Upper lobe of left lung (tissue), 6 donors: Measurements from ENCODE around the gene CLEC20A. TPM values are rescaled to one million over a fixed set of nuclear protein-coding genes. Genes with fewer than 3 reads are reported as not detected.

Experiments
- ATAC-seq, 2 donors: fragments of 200-7000 bp; cut with Tn5 transposase; one replicate each; pipeline ENCODE4 v1.9.1; 2022; ENCODE audit warnings: mild to moderate bottlenecking in 2 of 2, moderate library complexity in 2 of 2; ENCODE audit not compliant: low FRiP score in 2 of 2
- DNase-seq, 2 donors: peaks; one replicate each; pipeline ENCODE4 v3.0.0-alpha.2; 2019 to 2020
- H3K27ac ChIP-seq, 4 donors: fragments of 200-600 bp; sonication (generic); one replicate each; pipeline ENCODE4 v1.5.1; 2016 to 2019
- H3K27me3 ChIP-seq, 4 donors: fragments of 200-600 bp; sonication (generic); one replicate each; pipeline ENCODE4 v1.5.1; 2017 to 2019
- H3K36me3 ChIP-seq, 4 donors: fragments of 200-600 bp; sonication (generic); one replicate each; pipeline ENCODE4 v1.5.1; 2016 to 2019
- H3K4me1 ChIP-seq, 4 donors: fragments of 200-600 bp; sonication (generic); one replicate each; pipeline ENCODE4 v1.5.1; 2018 to 2019
- H3K4me3 ChIP-seq, 4 donors: fragments of 200-600 bp; sonication (generic); one replicate each; pipeline ENCODE4 v1.5.1; 2017 to 2019; ENCODE audit warnings: mild to moderate bottlenecking in 2 of 4, moderate library complexity in 1 of 4
- H3K9me3 ChIP-seq, 4 donors: fragments of 200-600 bp; sonication (generic); one replicate each; pipeline ENCODE4 v1.5.1; 2018 to 2019
- EP300 ChIP-seq, 4 donors: sonication (generic); formaldehyde crosslinking; IDR thresholded peaks; one replicate each; pipeline ENCODE4 v1.5.1; 2017; ENCODE audit warnings: antibody characterized with exemption in 4 of 4, control low read depth in 2 of 4
- POLR2A ChIP-seq, 4 donors: fragments of 450-650 bp; IDR thresholded peaks; one replicate each; pipeline ENCODE4 v1.5.1; 2016 to 2017; ENCODE audit warnings: antibody characterized with exemption in 4 of 4, mild to moderate bottlenecking in 2 of 4
- POLR2AphosphoS5 ChIP-seq, 2 donors: sonication (generic); formaldehyde crosslinking; IDR thresholded peaks; one replicate each; pipeline ENCODE4 v1.5.1; 2017; ENCODE audit warnings: antibody characterized with exemption in 2 of 2
- WGBS, 2 donors: methylation state at CpG; one replicate each; pipeline ENCODE4 v1.1.5; 2017 to 2018; 5-methylcytosine and 5-hydroxymethylcytosine counted together
- total RNA-seq, 6 donors: library from RNA; depleted of rRNA in 4 of 6; stranded (reverse); fragments of >200 nt in 4 of 6; gene quantifications; one replicate each; pipeline versions ENCODE4 v1.1.0 to v1.2.1, GENCODE V29; 2016 to 2021
- TF ChIP-seq, protein P1 (sequence below), 6 experiments: fragments of 450-650 bp in 4 of 6; fragments of 200-600 bp in 2 of 6; sonication (generic) in 2 of 6; IDR thresholded peaks; one replicate each; pipeline ENCODE4 v1.5.1; 2016 to 2019; ENCODE audit warnings: antibody characterized with exemption in 6 of 6
- donor health status: DM: no; HTN: no; CAD: no; lungs with moderate emphysema.
- donor health status: DM: no; HTN: yes; CAD: no; lungs with severe emphysema.

Gene CLEC20A
- total RNA-seq, 6 donors from 2014 or later = not detected

DNA sequence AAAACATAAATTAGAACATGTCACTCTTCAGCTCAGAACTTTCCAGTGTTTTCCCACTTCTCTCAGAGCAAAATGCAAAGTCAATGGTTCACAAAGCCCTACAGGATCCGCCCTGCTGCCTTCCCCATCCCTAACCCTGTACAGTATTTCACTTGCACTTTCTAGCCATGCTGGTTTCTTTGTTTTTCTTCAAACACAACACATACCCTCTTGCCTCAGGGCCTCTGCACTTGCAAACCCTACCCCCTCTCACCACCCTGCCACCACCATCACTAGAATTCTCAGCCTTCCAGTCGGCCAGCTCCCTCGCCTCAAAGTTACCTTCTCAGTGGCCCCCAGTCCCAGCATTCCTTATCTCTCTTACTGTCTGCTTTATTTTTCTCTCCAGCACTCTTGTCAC, 33.7 kb upstream of the CLEC20A start:
- H3K4me3 ChIP-seq = no peak overlapping the region
- TF ChIP-seq, protein P1, sequence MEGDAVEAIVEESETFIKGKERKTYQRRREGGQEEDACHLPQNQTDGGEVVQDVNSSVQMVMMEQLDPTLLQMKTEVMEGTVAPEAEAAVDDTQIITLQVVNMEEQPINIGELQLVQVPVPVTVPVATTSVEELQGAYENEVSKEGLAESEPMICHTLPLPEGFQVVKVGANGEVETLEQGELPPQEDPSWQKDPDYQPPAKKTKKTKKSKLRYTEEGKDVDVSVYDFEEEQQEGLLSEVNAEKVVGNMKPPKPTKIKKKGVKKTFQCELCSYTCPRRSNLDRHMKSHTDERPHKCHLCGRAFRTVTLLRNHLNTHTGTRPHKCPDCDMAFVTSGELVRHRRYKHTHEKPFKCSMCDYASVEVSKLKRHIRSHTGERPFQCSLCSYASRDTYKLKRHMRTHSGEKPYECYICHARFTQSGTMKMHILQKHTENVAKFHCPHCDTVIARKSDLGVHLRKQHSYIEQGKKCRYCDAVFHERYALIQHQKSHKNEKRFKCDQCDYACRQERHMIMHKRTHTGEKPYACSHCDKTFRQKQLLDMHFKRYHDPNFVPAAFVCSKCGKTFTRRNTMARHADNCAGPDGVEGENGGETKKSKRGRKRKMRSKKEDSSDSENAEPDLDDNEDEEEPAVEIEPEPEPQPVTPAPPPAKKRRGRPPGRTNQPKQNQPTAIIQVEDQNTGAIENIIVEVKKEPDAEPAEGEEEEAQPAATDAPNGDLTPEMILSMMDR (IDR thresholded peaks at IDR 0.05) = no peak
- TF ChIP-seq POLR2AphosphoS5 (IDR thresholded peaks at IDR 0.05) = no peak
- TF ChIP-seq POLR2A (IDR thresholded peaks at IDR 0.05) = no peak
- TF ChIP-seq EP300 (IDR thresholded peaks at IDR 0.05) = no peak
- peaks cover 0 to 9% (median 8%) of the 10 kb centered on the region in 4 donors for H3K4me1 ChIP-seq
- H3K27me3 ChIP-seq = no peaks in the 10 kb centered on the region
- no peak overlapping the region for H3K27ac ChIP-seq
- ATAC-seq (no peak), DNase-seq (no peak)
- H3K9me3 ChIP-seq = no peaks in the 10 kb centered on the region
- 91 to 93% methylated on average over 3 of the region's 3 CpGs for WGBS, 2 donors
- H3K36me3 ChIP-seq = no peaks in the 10 kb centered on the region

DNA sequence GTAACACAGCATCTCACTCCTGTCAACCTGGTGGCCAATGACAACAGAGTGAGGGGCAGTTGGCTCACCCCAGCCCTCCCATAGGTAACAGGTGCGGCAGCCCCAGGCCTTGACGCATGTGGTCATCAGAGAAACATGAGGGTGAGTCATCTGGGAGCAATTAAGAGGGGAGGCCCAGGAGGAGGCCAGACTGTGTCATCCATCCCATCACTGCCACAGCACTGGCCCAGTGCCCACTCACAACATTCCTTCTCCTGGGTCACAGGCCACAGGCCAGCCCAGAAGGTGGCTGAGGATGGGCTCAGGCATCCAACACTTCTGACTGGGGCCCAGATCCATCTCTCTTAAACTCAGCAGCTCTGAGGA, 33.3 kb upstream of the CLEC20A start:
- no peaks in the 10 kb centered on the region for H3K36me3 ChIP-seq
- no peak overlapping the region for H3K27ac ChIP-seq
- no peak for DNase-seq
- TF ChIP-seq POLR2A (IDR thresholded peaks at IDR 0.05) (no peak), POLR2AphosphoS5 (IDR thresholded peaks at IDR 0.05) (no peak), EP300 (IDR thresholded peaks at IDR 0.05) (no peak)
- TF ChIP-seq, protein P1 (IDR thresholded peaks at IDR 0.05) = no peak
- H3K4me3 ChIP-seq = no peak overlapping the region
- no peaks in the 10 kb centered on the region for H3K27me3 ChIP-seq
- peaks cover 0 to 9% (median 8%) of the 10 kb centered on the region in 4 donors for H3K4me1 ChIP-seq
- ATAC-seq = no peak
- no peaks in the 10 kb centered on the region for H3K9me3 ChIP-seq
- WGBS, 2 donors = 78 to 94% methylated on average over 2 of the region's 2 CpGs

DNA sequence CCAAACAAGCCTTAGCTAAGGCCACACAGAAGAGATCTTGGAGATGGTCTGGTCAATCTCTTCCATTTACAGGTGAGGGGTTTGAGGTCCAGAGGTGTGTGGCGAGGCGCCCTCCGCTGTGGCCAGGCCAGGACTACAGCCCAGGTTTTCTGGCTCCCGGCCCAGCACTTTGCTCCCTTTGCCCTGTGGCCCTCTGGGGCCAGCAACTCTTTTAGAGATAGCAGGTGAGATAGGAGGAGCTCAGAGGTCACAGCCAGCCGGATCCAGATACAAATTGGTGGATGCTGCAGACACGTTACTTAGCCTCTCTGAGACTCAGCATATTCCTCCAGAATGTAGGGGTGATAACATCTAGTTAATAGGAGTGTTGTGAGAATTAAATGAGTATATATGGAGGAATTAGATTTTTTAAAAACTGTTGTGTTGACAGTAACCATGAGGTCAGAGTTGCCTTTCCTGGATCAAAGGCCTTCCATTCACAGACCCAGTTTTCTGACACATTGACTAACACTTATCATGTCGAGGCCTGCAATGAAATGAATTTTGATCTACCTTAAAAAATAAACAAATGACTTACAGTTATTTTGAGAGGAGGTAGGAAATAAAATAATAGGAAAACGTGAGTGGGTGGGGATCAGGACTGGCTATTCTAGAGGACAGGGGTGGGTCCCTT, 32.7 kb upstream of the CLEC20A start:
- no peaks in the 10 kb centered on the region for H3K27me3 ChIP-seq
- H3K4me3 ChIP-seq = no peak overlapping the region
- H3K4me1 ChIP-seq = peaks cover 0 to 9% (median 8%) of the 10 kb centered on the region in 4 donors
- TF ChIP-seq EP300 (IDR thresholded peaks at IDR 0.05) (no peak), POLR2AphosphoS5 (IDR thresholded peaks at IDR 0.05) (no peak)
- 88 to 93% methylated on average over 7 to 8 of the region's 8 CpGs for WGBS, 2 donors
- H3K9me3 ChIP-seq = no peaks in the 10 kb centered on the region
- no peaks in the 10 kb centered on the region for H3K36me3 ChIP-seq
- DNase-seq = no peak
- H3K27ac ChIP-seq = no peak overlapping the region
- no peak for ATAC-seq

DNA sequence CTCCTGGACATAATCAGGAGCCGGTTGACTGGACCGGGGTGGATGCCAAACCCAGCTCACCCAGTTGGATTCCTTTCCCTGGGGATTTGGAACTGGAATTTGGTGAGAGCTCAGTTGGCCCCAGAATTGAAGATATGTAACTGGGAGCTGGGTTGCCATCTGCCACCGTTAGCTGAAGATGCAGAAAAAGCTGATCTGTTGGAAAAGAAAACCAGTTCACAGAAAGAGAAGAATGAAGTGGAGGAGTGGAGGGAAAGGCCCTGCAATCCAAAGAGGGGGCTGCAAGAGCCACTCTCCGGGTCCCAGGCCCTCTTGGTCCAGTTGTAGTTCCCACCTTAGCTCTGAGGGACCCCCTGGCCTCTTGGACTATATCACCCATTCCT, 32.2 kb upstream of the CLEC20A start:
- H3K27me3 ChIP-seq = no peaks in the 10 kb centered on the region
- H3K4me3 ChIP-seq = no peak overlapping the region
- TF ChIP-seq, protein P1 (IDR thresholded peaks at IDR 0.05) = no peak
- TF ChIP-seq POLR2A (IDR thresholded peaks at IDR 0.05) = no peak
- no peaks in the 10 kb centered on the region for H3K36me3 ChIP-seq
- ATAC-seq (no peak), DNase-seq (no peak)
- H3K4me1 ChIP-seq = peaks cover 0 to 9% (median 8%) of the 10 kb centered on the region in 4 donors
- no peak overlapping the region for H3K27ac ChIP-seq
- WGBS, 2 donors = 84 to 93% methylated on average over 4 of the region's 4 CpGs
- no peaks in the 10 kb centered on the region for H3K9me3 ChIP-seq

DNA sequence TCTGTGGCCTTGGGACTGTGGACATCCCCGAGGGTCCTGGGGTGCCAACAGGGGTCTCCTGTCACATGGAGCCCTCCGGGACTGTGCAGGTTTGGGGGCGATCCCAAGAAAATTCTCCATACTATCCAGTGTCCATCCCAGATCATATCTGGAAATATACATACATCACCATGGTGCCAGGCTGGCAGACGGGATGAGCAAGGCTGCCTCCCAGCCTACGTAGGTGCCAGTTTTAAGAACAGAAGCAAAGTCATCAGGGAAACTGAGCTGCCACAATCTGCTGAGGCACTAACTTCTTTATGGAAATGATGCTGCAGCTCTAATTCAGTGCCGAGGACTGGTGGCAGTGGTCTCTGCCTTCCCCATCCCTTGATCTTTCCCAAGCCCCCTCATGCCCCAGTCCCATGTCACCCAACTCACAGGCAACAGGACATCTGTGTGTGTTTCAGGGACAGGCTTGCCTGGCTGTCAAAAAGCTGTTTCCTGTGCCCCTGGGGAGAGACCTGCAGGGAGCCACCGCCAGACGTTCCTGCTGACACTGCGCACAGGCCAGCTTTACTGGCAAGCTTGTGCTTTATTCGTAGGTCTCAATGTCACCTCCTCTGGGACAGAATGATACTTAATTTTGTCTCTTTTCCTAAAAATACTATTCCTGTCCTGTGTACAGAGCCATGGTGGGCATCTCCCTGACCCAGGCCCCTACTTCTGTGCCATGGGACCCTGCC, 31.6 kb upstream of the CLEC20A start:
- no peaks in the 10 kb centered on the region for H3K27me3 ChIP-seq
- no peak overlapping the region for H3K4me3 ChIP-seq
- H3K27ac ChIP-seq = no peak overlapping the region
- ATAC-seq (no peak), DNase-seq (no peak)
- WGBS, 2 donors = 83 to 95% methylated on average over 4 to 10 of the region's 10 CpGs
- peaks cover 0 to 9% (median 8%) of the 10 kb centered on the region in 4 donors for H3K4me1 ChIP-seq
- H3K9me3 ChIP-seq = no peaks in the 10 kb centered on the region
- TF ChIP-seq, protein P1 (IDR thresholded peaks at IDR 0.05) = no peak
- TF ChIP-seq POLR2A (IDR thresholded peaks at IDR 0.05) (no peak), EP300 (IDR thresholded peaks at IDR 0.05) (no peak), POLR2AphosphoS5 (IDR thresholded peaks at IDR 0.05) (no peak)
- no peaks in the 10 kb centered on the region for H3K36me3 ChIP-seq
